ENCODE measurements around the gene FA2H.
"Not testable (repeated sequence)": the region's sequence is repeated elsewhere in the genome, so short reads cannot be mapped to it uniquely, and the experiment has no call there.

The FA2H gene

GRCh38 chr16:74673876-74674275 lies 100.7 kb downstream of the FA2H start:
- H3K27me3 ChIP-seq (ENCODE audit: insufficient read depth, poor library complexity, severe bottlenecking), result no peaks in the 10 kb centered on the region
- peaks cover 20% of the 10 kb centered on the region for H3K36me3 ChIP-seq (ENCODE audit: low read depth)
- TF ChIP-seq CTCF (IDR thresholded peaks at IDR 0.05; ENCODE audit: poor library complexity, severe bottlenecking), result no peak
- H3K27ac ChIP-seq (ENCODE audit: poor library complexity, severe bottlenecking), result no peak overlapping the region
- no peaks in the 10 kb centered on the region for H3K4me1 ChIP-seq (ENCODE audit: insufficient read depth, poor library complexity, severe bottlenecking)
- DNase-seq (ENCODE audit: low spot score) (no peak), ATAC-seq (ENCODE audit: low read depth) (no peak)
- no peak overlapping the region for H3K4me3 ChIP-seq (ENCODE audit: severe bottlenecking)
- H3K9me3 ChIP-seq (ENCODE audit: severe bottlenecking), result no peaks in the 10 kb centered on the region

- H3K4me3 ChIP-seq (ENCODE audit: severe bottlenecking); H3K4me1 ChIP-seq (ENCODE audit: insufficient read depth, poor library complexity, severe bottlenecking); H3K27me3 ChIP-seq (ENCODE audit: insufficient read depth, poor library complexity, severe bottlenecking); H3K27ac ChIP-seq (ENCODE audit: poor library complexity, severe bottlenecking); H3K9me3 ChIP-seq (ENCODE audit: severe bottlenecking); DNase-seq (ENCODE audit: low spot score); ATAC-seq (ENCODE audit: low read depth): not testable (repeated sequence)
- peaks cover 22% of the 10 kb centered on the region for H3K36me3 ChIP-seq (ENCODE audit: low read depth)
These were observed 105.7 kb downstream of the FA2H start for GRCh38 chr16:74668877-74669276.

GRCh38 chr16:74667255-74667700 lies 107.3 kb downstream of the FA2H start:
- H3K36me3 ChIP-seq (ENCODE audit: low read depth), result peaks cover 38% of the 10 kb centered on the region
- peak overlapping the region; percentile 51 for H3K27ac ChIP-seq (ENCODE audit: poor library complexity, severe bottlenecking)
- DNase-seq (ENCODE audit: low spot score), result no peak
- ATAC-seq (ENCODE audit: low read depth), result no peak
- H3K4me1 ChIP-seq (ENCODE audit: insufficient read depth, poor library complexity, severe bottlenecking), result peaks cover 5% of the 10 kb centered on the region
- H3K27me3 ChIP-seq (ENCODE audit: insufficient read depth, poor library complexity, severe bottlenecking), result no peaks in the 10 kb centered on the region
- H3K9me3 ChIP-seq (ENCODE audit: severe bottlenecking), result no peaks in the 10 kb centered on the region
- H3K4me3 ChIP-seq (ENCODE audit: severe bottlenecking), result peak overlapping the region; percentile 83
- TF ChIP-seq CTCF (IDR thresholded peaks at IDR 0.05; ENCODE audit: poor library complexity, severe bottlenecking), result no peak

- TF ChIP-seq CTCF (IDR thresholded peaks at IDR 0.05; ENCODE audit: poor library complexity, severe bottlenecking), result no peak
These were observed 108.0 kb downstream of the FA2H start, which contains the start of gene RFWD3 for GRCh38 chr16:74666425-74667254. Gene RFWD3 (minus strand): TSS chr16:74666877. CDS start chr16:74661449, 5,428 bp downstream.

GRCh38 chr16:74666010-74666421 lies 108.6 kb downstream of the FA2H start:
- Histone ChIP-seq H3K4me3 (ENCODE audit: severe bottlenecking) (peak overlapping the region; percentile 83), H3K4me1 (ENCODE audit: insufficient read depth, poor library complexity, severe bottlenecking) (peaks cover 5% of the 10 kb centered on the region), H3K27me3 (ENCODE audit: insufficient read depth, poor library complexity, severe bottlenecking) (no peaks in the 10 kb centered on the region), H3K9me3 (ENCODE audit: severe bottlenecking) (no peaks in the 10 kb centered on the region), H3K36me3 (ENCODE audit: low read depth) (peaks cover 51% of the 10 kb centered on the region), H3K27ac (ENCODE audit: poor library complexity, severe bottlenecking) (peak overlapping the region; percentile 51)
- DNase-seq (ENCODE audit: low spot score) (no peak), ATAC-seq (ENCODE audit: low read depth) (no peak)
- TF ChIP-seq CTCF (IDR thresholded peaks at IDR 0.05; ENCODE audit: poor library complexity, severe bottlenecking), result no peak

More at GRCh38 chr16:74666425-74667254, 108.0 kb downstream of the FA2H start, which contains the start of gene RFWD3:
- H3K27me3 ChIP-seq (ENCODE audit: insufficient read depth, poor library complexity, severe bottlenecking), result no peaks in the 10 kb centered on the region
- DNase-seq (ENCODE audit: low spot score) (peak; percentile 99), ATAC-seq (ENCODE audit: low read depth) (peak; percentile 100)
- H3K9me3 ChIP-seq (ENCODE audit: severe bottlenecking), result no peaks in the 10 kb centered on the region
- H3K36me3 ChIP-seq (ENCODE audit: low read depth), result peaks cover 45% of the 10 kb centered on the region
- peak within 1 kb of the TSS; percentile 51 for H3K27ac ChIP-seq (ENCODE audit: poor library complexity, severe bottlenecking)
- H3K4me3 ChIP-seq (ENCODE audit: severe bottlenecking), result peak within 1 kb of the TSS; percentile 83
- H3K4me1 ChIP-seq (ENCODE audit: insufficient read depth, poor library complexity, severe bottlenecking), result peaks cover 5% of the 10 kb centered on the region
